HG02759 (cell line): Measurements from ENCODE around the gene TAOK1.
"Not testable (repeated sequence)": the region's sequence is repeated elsewhere in the genome, so short reads cannot be mapped to it uniquely, and the experiment has no call there.

Experiments
- ATAC-seq: cut with Tn5 transposase; IDR thresholded peaks from one replicate; pipeline ENCODE4 v1.9.1; 2021; ENCODE audit warnings: mild to moderate bottlenecking, moderate library complexity; ENCODE audit not compliant: unreplicated experiment

TAOK1 gene

GRCh38 chr17:29526322-29526721 lies 136.2 kb downstream of the TAOK1 start:
- ATAC-seq, result no peak

GRCh38 chr17:29533976-29534375 lies 143.8 kb downstream of the TAOK1 start:
- no peak for ATAC-seq

- no peak for ATAC-seq
Measured at GRCh38 chr17:29544066-29544465, 153.9 kb downstream of the TAOK1 start.

- ATAC-seq, result no peak
Measured at GRCh38 chr17:29546085-29546484, 155.9 kb downstream of the TAOK1 start.

GRCh38 chr17:29546830-29547229 lies 156.7 kb downstream of the TAOK1 start:
- no peak for ATAC-seq

GRCh38 chr17:29549177-29549923 lies 159.2 kb downstream of the TAOK1 start:
- no peak for ATAC-seq

GRCh38 chr17:29555840-29556239 lies 165.7 kb downstream of the TAOK1 start:
- no peak for ATAC-seq

- no peak for ATAC-seq
Measured at GRCh38 chr17:29557085-29557738, 167.0 kb downstream of the TAOK1 start.

- ATAC-seq, result no peak
Measured at GRCh38 chr17:29557739-29558116, 167.6 kb downstream of the TAOK1 start.

GRCh38 chr17:29558139-29558538 lies 168.0 kb downstream of the TAOK1 start:
- ATAC-seq, result not testable (repeated sequence)

GRCh38 chr17:29559640-29560039 lies 169.5 kb downstream of the TAOK1 start:
- ATAC-seq, result no peak

- no peak for ATAC-seq
Measured at GRCh38 chr17:29560316-29560715, 170.2 kb downstream of the TAOK1 start.

- ATAC-seq, result no peak
Measured at GRCh38 chr17:29561554-29562517, 171.7 kb downstream of the TAOK1 start.

- no peak for ATAC-seq
Measured at GRCh38 chr17:29562615-29563014, 172.5 kb downstream of the TAOK1 start.

- no peak for ATAC-seq
Measured at GRCh38 chr17:29563816-29564215, 173.7 kb downstream of the TAOK1 start.

- ATAC-seq, result no peak
Measured at GRCh38 chr17:29565643-29566472, 175.7 kb downstream of the TAOK1 start.

GRCh38 chr17:29566473-29567303 lies 176.5 kb downstream of the TAOK1 start, which contains the start of gene ABHD15:
Gene ABHD15 (minus strand): TSS chr17:29567037. CDS start chr17:29566966, 71 bp downstream.
- ATAC-seq, result no peak

GRCh38 chr17:29567304-29567553 lies 177.1 kb downstream of the TAOK1 start:
- ATAC-seq, result no peak

- peak; percentile 46 for ATAC-seq
Measured at GRCh38 chr17:29567554-29568330, 177.6 kb downstream of the TAOK1 start.
